22Rv1 (cell line): ENCODE measurements around the gene NRCAM.

Source experiments
- H3K27ac ChIP-seq: fragments of 450-650 bp; 2 replicates; pipeline ENCODE4 v1.5.1; 2017
- CTCF ChIP-seq: fragments of 450-650 bp; IDR thresholded peaks from 2 replicates; pipeline ENCODE4 v1.5.1; 2017; ENCODE audit warnings: mild to moderate bottlenecking
- ZFX ChIP-seq: fragments of 450-650 bp; IDR thresholded peaks from 2 replicates; pipeline ENCODE4 v1.6.1; 2017; ENCODE audit warnings: antibody characterized with exemption, borderline replicate concordance

NRCAM gene

GRCh38 chr7:108407676-108408075 is 48.6 kb downstream of the NRCAM start:
- no peak overlapping the region for H3K27ac ChIP-seq
- TF ChIP-seq ZFX (no peak), CTCF (no peak)

GRCh38 chr7:108406222-108406890 is 49.9 kb downstream of the NRCAM start:
- H3K27ac ChIP-seq: peak overlapping the region; percentile 1; the same call in 1 of the 2 replicates
- TF ChIP-seq CTCF (no peak), ZFX (no peak)

GRCh38 chr7:108404509-108405420 is 51.5 kb downstream of the NRCAM start:
- no peak overlapping the region for H3K27ac ChIP-seq
- no peak for TF ChIP-seq ZFX
- no peak for TF ChIP-seq CTCF

GRCh38 chr7:108403597-108404217 is 52.5 kb downstream of the NRCAM start:
- TF ChIP-seq CTCF: no peak
- no peak for TF ChIP-seq ZFX
- H3K27ac ChIP-seq: no peak overlapping the region

GRCh38 chr7:108402865-108403264 is 53.4 kb downstream of the NRCAM start:
- no peak overlapping the region for H3K27ac ChIP-seq
- TF ChIP-seq ZFX (no peak), CTCF (no peak)

GRCh38 chr7:108396080-108396479 is 60.2 kb downstream of the NRCAM start:
- TF ChIP-seq ZFX (no peak), CTCF (no peak)
- H3K27ac ChIP-seq: no peak overlapping the region
